NK-92 (cell line): ENCODE data around the gene WDR6.

Experiments used
- DNase-seq: peaks from one replicate; lab custom pipeline; 2025; ENCODE audit not compliant: unreplicated experiment; lab: John Stamatoyannopoulos, UW

Gene WDR6

DNA sequence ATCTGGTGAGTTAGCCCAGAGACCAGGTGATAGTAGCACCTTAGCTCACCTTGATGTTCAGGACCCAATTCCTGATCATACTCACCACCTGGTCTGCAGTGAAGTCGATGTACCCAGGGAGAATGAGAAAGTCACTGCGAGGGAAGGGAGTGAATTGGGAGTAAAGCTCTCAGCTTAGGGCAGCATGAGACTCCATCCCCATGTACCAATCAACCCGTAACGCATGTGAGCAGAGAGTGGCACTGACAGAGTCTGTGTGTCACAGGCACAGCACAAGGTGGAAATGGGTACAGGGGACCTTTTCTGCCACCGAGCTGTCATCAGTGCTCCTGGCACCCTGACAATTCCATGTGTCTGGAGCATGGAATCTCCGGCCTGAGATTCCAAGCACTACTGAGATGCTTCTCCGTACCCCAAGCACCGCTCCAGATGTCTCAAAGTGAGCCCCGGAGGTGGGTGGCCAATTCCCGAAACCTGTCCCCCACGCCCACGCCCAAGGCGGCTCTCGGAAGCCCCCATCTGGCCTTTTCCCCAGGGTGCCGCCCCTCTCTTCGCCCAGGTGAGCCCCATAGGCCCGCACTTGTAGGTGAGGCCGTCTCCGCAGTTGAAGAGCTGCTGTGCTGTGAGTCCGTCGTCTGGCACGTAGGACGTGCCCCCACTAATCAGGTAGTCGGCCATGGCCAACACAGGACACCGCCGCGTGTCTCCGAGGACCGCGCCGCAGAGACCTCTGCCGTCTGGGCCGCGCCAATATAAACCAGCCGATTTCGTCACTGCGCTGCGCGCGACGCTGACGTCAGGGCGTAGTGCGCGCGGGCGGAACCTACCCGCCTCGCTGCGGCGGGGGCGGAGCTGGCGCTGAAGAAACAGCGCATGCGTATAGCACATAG is 21.7 kb downstream of the WDR6 start, which contains the start of gene IMPDH2:
IMPDH2 (minus strand) TSS at position 726 of the 890 bp plus-strand sequence; CDS start at position 678, 48 bp downstream.
- peak; percentile 66 for DNase-seq

DNA sequence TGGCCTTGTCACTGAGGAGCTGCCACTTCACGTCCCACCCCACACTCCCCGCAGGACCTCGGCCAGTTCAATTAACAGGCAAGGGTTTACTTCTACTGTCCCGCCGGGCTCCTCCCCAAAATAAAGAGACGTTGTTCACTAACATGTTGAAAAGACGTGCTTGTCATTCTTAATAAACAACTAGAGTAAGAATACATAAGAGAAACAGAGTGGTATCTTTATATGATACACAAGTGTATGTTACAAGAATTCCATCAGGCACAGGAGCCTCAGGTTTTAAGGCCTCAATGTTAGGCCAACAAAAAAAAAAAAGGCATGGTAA is 22.3 kb downstream of the WDR6 start:
- no peak for DNase-seq

DNA sequence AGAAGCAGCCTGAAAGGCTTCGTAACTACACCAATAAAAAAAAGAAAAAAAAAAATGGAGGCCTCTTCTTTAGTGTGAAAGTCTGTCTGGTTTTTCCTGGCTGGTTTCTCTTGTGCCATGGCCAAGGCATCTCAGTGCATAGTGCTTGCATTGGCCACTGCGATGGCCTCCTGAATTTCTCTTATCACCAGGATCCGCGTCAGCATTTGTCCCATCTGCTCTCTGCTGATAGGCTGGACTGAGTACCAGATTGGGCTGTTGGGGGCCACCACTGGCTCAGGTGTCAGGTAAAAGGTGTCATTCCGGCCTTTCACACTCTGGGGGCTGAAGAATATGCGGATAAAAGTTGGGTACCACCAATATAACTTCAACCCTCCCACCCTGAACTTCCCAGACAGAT is 23.1 kb downstream of the WDR6 start:
- no peak for DNase-seq

DNA sequence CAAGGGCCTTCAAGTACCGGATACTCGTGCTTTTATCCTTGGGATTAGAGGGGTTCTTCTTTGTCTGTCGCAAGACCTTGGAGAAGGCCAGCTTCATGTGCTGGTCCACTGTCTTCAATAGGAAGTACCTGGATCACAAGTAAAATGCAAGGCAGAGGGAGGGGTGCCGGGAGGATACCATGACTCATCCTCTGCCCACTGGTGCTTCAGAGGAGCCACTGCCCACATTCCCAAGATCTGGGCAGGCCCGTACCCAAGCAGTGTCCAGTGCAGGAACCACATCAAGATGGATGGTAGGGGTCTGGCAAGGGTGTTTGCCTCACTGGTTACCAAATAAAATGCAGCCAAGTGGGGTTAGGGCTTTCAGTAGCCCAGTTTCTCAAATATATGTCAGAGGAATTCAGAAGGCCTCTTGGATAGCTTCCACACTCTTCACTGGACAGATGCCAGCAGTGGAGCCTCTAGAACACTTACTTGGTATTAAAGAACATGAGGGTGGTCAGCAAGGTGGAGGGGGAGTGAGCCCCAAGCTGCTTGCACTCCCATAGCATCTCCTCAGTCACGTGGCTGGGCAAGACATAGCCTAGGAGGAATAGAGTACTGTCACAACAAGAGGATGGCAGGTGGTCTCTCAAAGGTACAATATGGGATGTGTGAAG is 25.6 kb downstream of the WDR6 start:
- DNase-seq: no peak

DNA sequence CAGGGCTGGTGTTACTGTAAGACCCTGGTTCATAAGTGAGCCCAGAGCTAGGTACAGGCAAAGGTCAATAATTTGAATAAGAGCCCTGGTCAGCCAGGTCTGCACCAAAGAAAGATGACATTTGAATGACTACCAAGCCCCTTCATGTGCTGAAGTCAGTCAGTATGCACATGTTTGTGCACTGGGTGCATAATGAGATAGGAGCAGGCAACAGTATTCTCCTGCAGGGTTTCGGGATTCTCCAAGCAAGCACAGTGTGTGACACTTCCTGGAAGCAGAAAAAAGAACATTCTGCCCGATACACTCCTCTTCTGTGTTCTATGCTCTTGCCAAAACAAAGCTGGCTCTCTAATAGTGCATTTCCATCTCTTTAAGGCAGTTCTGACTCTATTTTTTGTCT is 27.5 kb downstream of the WDR6 start:
- DNase-seq: no peak

DNA sequence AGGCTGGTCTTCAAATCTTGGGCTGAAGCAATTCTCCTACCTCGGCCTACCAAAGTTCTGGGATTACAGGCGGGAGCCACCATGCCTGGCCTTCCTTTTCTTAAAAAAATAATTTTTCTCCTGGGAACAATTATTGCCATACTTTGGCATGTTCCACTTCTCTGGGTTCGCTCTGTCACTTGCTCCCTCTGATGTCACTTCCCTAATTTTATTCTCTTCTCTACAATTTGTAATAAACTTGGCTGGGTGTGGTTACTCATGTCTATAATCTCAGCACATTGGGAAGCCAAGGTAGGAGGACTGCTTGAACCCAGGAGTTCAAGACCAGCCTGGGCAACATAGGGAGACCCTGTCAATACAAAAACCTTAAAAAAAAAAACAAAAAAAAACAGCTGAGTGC is 28.1 kb downstream of the WDR6 start:
- DNase-seq: no peak

DNA sequence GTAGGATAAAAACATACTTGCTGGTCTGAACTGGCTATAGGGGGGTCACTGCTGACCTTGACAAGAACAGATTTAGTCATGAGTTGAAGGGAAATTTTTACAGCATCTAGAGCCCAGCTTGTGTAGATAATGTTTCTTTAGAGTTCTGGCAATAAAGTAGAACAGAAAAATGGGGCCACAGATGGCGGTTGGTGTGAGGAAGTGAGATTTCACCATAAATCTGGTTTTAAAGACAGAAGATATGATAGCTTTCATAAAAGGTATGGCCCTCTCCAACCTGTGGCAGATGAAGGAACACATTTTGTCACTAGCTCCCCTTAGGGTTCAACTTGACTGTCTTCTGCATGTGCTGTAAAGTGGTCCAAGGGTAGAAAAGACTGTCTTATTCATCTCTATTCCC is 46.4 kb downstream of the WDR6 start:
- DNase-seq: no peak

DNA sequence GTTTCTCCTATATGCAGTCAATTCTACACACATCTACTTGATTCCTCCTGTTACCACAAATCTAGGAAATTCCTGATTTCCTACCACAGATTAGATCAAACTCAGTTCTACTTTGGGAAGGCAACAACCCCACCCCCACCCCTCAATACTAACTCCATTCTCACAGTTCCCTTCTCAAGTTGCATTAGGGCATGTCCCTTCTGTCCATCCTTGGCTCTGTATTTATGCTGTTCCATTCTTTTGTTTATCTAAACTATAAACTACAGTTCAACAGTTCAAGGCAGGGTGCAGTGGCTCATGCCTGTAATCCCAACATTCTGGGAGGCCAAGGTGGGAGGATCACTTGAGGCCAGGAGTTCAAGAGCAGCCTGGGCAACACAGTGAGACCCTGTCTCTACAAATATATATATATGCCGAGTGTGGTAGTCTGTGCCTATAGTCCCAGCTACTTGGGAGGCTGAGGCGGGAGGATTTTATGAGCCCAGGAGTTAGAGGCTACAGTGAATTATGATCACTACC is 47.2 kb downstream of the WDR6 start:
- DNase-seq: no peak

DNA sequence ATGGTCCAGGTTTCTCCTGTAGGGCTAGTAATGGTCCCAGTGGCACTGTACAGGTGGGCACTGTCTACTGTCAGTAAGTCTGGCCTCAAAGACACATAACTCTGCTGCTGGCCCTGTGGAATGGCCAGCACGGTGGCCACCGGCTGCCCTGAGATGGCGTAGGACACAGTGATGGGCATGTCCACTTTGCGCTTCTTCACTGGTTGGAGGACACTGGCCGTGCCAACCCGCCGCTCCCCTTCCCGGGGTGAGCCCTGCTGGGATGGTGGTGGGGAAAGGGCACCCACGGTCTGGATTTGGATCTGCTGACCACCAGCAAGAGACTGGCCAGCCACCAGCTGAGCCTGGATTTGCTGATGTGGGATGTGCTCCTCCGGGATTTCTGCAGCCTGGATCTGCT is 50.1 kb downstream of the WDR6 start:
- DNase-seq: no peak

DNA sequence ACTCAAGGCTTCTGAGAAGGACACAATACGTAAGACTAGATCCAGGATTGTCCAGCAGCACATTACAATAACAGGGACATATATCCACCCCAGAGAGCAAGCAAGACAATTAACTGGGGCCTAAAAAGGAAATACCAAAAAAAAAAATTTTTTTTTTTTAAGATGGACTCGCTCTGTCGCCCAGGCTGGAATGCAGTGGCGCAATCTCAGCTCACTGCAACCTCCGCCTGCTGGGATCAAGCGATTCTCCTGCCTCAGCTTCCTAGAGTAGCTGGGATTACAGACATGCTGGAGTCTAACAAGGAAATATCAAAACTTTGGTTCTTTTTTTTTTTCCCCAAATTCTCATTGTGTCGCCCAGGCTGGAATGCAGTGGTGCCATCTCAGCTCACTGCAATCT is 50.8 kb downstream of the WDR6 start:
- no peak for DNase-seq
